Gastroesophageal sphincter (tissue), 4 donors: Measurements from ENCODE around the gene GPRC5B. TPM values are rescaled to one million over a fixed set of nuclear protein-coding genes. Genes with fewer than 3 reads are reported as not detected.

Experiments
- ATAC-seq: fragments of 150-250 bp; one replicate; pipeline ENCODE4 v1.9.1; 2016; ENCODE audit warnings: mild to moderate bottlenecking, moderate library complexity
- H3K27ac ChIP-seq, 4 donors: fragments of 200-600 bp; sonication (generic) in 3 of 4; 1 replicate in 3 of 4; 2 replicates in 1 of 4; pipeline ENCODE4 v1.5.1; 2016 to 2019
- H3K27me3 ChIP-seq: fragments of 200-600 bp; sonication (generic); one replicate; pipeline ENCODE4 v1.5.1; 2019
- H3K36me3 ChIP-seq, 2 donors: fragments of 200-600 bp; sonication (generic); one replicate each; pipeline ENCODE4 v1.5.1; 2019; ENCODE audit warnings: control low read depth in 1 of 2
- H3K4me1 ChIP-seq, 3 donors: fragments of 200-600 bp; sonication (generic); 1 replicate in 2 of 3; 2 replicates in 1 of 3; pipeline ENCODE4 v1.5.1; 2016 to 2019; ENCODE audit warnings: control low read depth in 2 of 3
- H3K4me3 ChIP-seq, 2 donors: fragments of 200-600 bp; sonication (generic); one replicate each; pipeline ENCODE4 v1.5.1; 2019; ENCODE audit warnings: mild to moderate bottlenecking in 1 of 2, moderate library complexity in 1 of 2
- H3K9me3 ChIP-seq, 3 donors: fragments of 200-600 bp; sonication (generic); one replicate each; pipeline ENCODE4 v1.5.1; 2017 to 2019; ENCODE audit warnings: control low read depth in 2 of 3
- EP300 ChIP-seq: sonication (generic); formaldehyde crosslinking; IDR thresholded peaks from one replicate; pipeline ENCODE4 v1.6.1; 2017; ENCODE audit warnings: antibody characterized with exemption, mild to moderate bottlenecking
- POLR2A ChIP-seq, 2 donors: fragments of 450-650 bp; IDR thresholded peaks; one replicate each; pipeline ENCODE4 v1.6.1; 2017; ENCODE audit warnings: antibody characterized with exemption in 2 of 2, mild to moderate bottlenecking in 2 of 2, moderate library complexity in 1 of 2
- POLR2AphosphoS5 ChIP-seq: sonication (generic); formaldehyde crosslinking; IDR thresholded peaks from one replicate; pipeline ENCODE4 v1.6.1; 2017; ENCODE audit warnings: antibody characterized with exemption
- WGBS, 2 donors: methylation state at CpG; one replicate each; pipeline ENCODE4 v1.1.5; 2018; ENCODE audit warnings: low coverage in 1 of 2; 5-methylcytosine and 5-hydroxymethylcytosine counted together
- total RNA-seq, 4 donors: library from RNA; depleted of rRNA; stranded (reverse); fragments of >200 nt; gene quantifications; one replicate each; pipeline ENCODE4 v1.1.0, GENCODE V29; 2016
- TF ChIP-seq, protein P1 (sequence below), 4 experiments: fragments of 200-600 bp in 2 of 4; fragments of 450-650 bp in 2 of 4; sonication (generic) in 1 of 4; IDR thresholded peaks; one replicate each; pipeline ENCODE4 v1.5.1; 2017 to 2019; ENCODE audit warnings: antibody characterized with exemption in 4 of 4, mild to moderate bottlenecking in 2 of 4, moderate library complexity in 2 of 4

Gene GPRC5B
- total RNA-seq, 4 donors from 2014 or later = 11.5 to 29.2 (median 20.5) TPM

DNA sequence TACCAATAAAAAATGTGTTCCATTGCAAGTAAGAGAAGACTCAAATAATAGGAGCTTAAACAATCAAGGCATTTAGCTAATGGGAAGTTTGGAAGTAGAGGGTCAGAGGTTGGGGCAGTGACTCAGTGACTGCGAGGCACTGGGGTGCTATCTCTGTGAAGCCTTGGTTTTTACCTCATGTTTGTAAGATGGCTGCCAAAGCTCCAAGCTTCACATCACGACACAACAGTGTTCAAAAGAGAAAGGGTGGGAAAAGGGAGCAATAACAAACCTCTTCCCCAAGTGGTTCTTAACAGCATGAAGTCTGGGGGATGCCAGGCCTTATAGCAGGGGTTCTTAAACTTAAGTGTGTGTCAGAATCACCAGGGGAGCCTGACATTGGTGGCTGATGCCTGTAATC lies 26.6 kb upstream of the GPRC5B start:
- no peak overlapping the region for H3K27ac ChIP-seq
- ATAC-seq = no peak
- TF ChIP-seq POLR2AphosphoS5 (no peak), EP300 (no peak), POLR2A (IDR thresholded peaks at IDR 0.05) (no peak)
- TF ChIP-seq, protein P1, sequence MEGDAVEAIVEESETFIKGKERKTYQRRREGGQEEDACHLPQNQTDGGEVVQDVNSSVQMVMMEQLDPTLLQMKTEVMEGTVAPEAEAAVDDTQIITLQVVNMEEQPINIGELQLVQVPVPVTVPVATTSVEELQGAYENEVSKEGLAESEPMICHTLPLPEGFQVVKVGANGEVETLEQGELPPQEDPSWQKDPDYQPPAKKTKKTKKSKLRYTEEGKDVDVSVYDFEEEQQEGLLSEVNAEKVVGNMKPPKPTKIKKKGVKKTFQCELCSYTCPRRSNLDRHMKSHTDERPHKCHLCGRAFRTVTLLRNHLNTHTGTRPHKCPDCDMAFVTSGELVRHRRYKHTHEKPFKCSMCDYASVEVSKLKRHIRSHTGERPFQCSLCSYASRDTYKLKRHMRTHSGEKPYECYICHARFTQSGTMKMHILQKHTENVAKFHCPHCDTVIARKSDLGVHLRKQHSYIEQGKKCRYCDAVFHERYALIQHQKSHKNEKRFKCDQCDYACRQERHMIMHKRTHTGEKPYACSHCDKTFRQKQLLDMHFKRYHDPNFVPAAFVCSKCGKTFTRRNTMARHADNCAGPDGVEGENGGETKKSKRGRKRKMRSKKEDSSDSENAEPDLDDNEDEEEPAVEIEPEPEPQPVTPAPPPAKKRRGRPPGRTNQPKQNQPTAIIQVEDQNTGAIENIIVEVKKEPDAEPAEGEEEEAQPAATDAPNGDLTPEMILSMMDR (IDR thresholded peaks at IDR 0.05) = no peak
- no peaks in the 10 kb centered on the region for H3K36me3 ChIP-seq
- peaks cover 0 to 9% (median 0%) of the 10 kb centered on the region in 3 donors for H3K9me3 ChIP-seq
- H3K4me1 ChIP-seq = peaks cover 0 to 6% (median 0%) of the 10 kb centered on the region in 3 donors
- H3K4me3 ChIP-seq = no peak overlapping the region
- peaks cover 33% of the 10 kb centered on the region for H3K27me3 ChIP-seq
- WGBS, 2 donors = 80 to 100% methylated on average over 2 of the region's 2 CpGs

GRCh38 chr16:19909750-19910322 lies 25.2 kb upstream of the GPRC5B start:
- TF ChIP-seq POLR2AphosphoS5 = no peak
- 75 to 80% methylated on average over 2 of the region's 2 CpGs for WGBS, 2 donors
- no peak for ATAC-seq

GRCh38 chr16:19908921-19909320 lies 24.3 kb upstream of the GPRC5B start:
- H3K4me1 ChIP-seq = peaks cover 0 to 6% (median 0%) of the 10 kb centered on the region in 3 donors

More at GRCh38 chr16:19909750-19910322, 25.2 kb upstream of the GPRC5B start:
- Histone ChIP-seq H3K4me3 (no peak overlapping the region), H3K9me3 (peaks cover 0 to 9% (median 0%) of the 10 kb centered on the region in 3 donors), H3K4me1 (peaks cover 0 to 6% (median 0%) of the 10 kb centered on the region in 3 donors), H3K27me3 (peaks cover 33% of the 10 kb centered on the region), H3K27ac (no peak overlapping the region), H3K36me3 (no peaks in the 10 kb centered on the region)

GRCh38 chr16:19907161-19907992 lies 22.7 kb upstream of the GPRC5B start:
- no peak overlapping the region for H3K4me3 ChIP-seq
- 21 to 54% methylated on average over 5 to 19 of the region's 24 CpGs for WGBS, 2 donors
- H3K27ac ChIP-seq = no peak overlapping the region

More at GRCh38 chr16:19908921-19909320, 24.3 kb upstream of the GPRC5B start:
- Histone ChIP-seq H3K4me3 (no peak overlapping the region), H3K27me3 (peaks cover 33% of the 10 kb centered on the region), H3K36me3 (no peaks in the 10 kb centered on the region), H3K27ac (no peak overlapping the region), H3K9me3 (peaks cover 0 to 9% (median 0%) of the 10 kb centered on the region in 3 donors)
- no peak for ATAC-seq
- WGBS, 2 donors = 50 to 63% methylated on average over 1 of the region's 1 CpG
- TF ChIP-seq POLR2AphosphoS5 (no peak), EP300 (no peak), POLR2A (IDR thresholded peaks at IDR 0.05) (no peak)
- TF ChIP-seq, protein P1 (IDR thresholded peaks at IDR 0.05) = no peak

GRCh38 chr16:19901164-19901563 lies 16.5 kb upstream of the GPRC5B start:
- Histone ChIP-seq H3K36me3 (no peaks in the 10 kb centered on the region), H3K27me3 (peaks cover 18% of the 10 kb centered on the region), H3K27ac (no peak overlapping the region), H3K4me1 (no peaks in the 10 kb centered on the region), H3K4me3 (no peak overlapping the region), H3K9me3 (no peaks in the 10 kb centered on the region)
- TF ChIP-seq, protein P1 (IDR thresholded peaks at IDR 0.05) = no peak
- no peak for TF ChIP-seq POLR2A (IDR thresholded peaks at IDR 0.05)
- no peak for TF ChIP-seq EP300
- TF ChIP-seq POLR2AphosphoS5 = no peak
- 67 to 69% methylated on average over 6 to 7 of the region's 7 CpGs for WGBS, 2 donors
- ATAC-seq = no peak

More at GRCh38 chr16:19907161-19907992, 22.7 kb upstream of the GPRC5B start:
- Histone ChIP-seq H3K4me1 (peaks cover 0 to 6% (median 0%) of the 10 kb centered on the region in 3 donors), H3K27me3 (peaks cover 33% of the 10 kb centered on the region), H3K9me3 (peaks cover 0 to 9% (median 0%) of the 10 kb centered on the region in 3 donors), H3K36me3 (no peaks in the 10 kb centered on the region)
- peak; percentile 84 for ATAC-seq
- TF ChIP-seq, protein P1 (IDR thresholded peaks at IDR 0.05) = peak; percentile 69 to 93 (median 76)
- no peak for TF ChIP-seq POLR2AphosphoS5
- no peak for TF ChIP-seq POLR2A (IDR thresholded peaks at IDR 0.05)
- TF ChIP-seq EP300 = no peak
